NT2/D1 (cell line): Measurements from ENCODE around the gene OR2T33.

Experiments
- SUZ12 ChIP-seq: IDR thresholded peaks from 2 replicates; pipeline ENCODE4 v1.6.1; 2011; ENCODE audit not compliant: insufficient read length, insufficient read depth; ENCODE audit errors: extremely low read depth
- YY1 ChIP-seq: IDR thresholded peaks from 2 replicates; pipeline ENCODE4 v1.6.1; 2011; ENCODE audit not compliant: insufficient read length, insufficient read depth
- ZNF274 ChIP-seq: IDR thresholded peaks from 2 replicates; pipeline ENCODE4 v1.6.1; 2011; ENCODE audit warnings: mild to moderate bottlenecking, low read depth, low read length

DNA sequence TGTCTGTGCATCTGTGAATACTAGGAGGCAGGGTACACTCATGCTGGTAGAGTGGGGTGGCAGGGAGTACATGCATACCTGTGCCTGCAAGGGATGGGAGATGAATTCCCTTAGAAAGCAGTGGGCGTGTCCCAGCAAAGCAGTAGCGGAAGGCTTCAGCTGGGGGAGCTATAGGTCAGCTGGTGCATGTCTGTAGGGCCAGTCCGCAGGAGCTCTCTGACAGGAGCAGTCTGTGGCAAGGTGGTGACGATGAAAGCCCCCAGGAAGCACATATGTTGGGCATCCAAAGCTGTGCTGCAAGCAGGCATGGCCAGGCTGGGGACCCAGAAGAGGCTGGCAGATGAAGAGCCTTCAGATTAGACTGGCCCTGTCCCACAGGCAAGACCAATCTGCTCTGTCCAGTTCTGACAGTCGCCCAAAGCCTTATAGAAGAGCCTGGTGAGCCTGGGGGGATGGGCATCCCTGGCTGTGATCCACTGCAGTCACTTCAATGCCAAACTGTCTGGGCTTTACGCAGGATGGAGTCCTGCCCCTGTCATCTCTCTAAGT, 48.3 kb downstream of the OR2T33 start:
- TF ChIP-seq YY1 (no peak), ZNF274 (no peak), SUZ12 (no peak)
